Measurements from ENCODE around the gene LIMS4.
"Not testable (repeated sequence)": the region's sequence is repeated elsewhere in the genome, so short reads cannot be mapped to it uniquely, and the experiment has no call there.

Gene LIMS4

GRCh38 chr2:110423574-110423962 is 49.0 kb downstream of the LIMS4 start:
- H3K9me3 Mint-ChIP-seq; H3K4me1 Mint-ChIP-seq; H3K27me3 Mint-ChIP-seq (ENCODE audit: low read depth, poor library complexity); H3K27ac Mint-ChIP-seq; H3K4me3 Mint-ChIP-seq; H3K36me3 Mint-ChIP-seq (ENCODE audit: low read depth); DNase-seq: not testable (repeated sequence)

GRCh38 chr2:110422852-110423573 is 49.6 kb downstream of the LIMS4 start:
- not testable (repeated sequence) for H3K4me3 Mint-ChIP-seq; H3K27ac Mint-ChIP-seq; H3K9me3 Mint-ChIP-seq; H3K36me3 Mint-ChIP-seq (ENCODE audit: low read depth); H3K27me3 Mint-ChIP-seq (ENCODE audit: low read depth, poor library complexity); DNase-seq; H3K4me1 Mint-ChIP-seq

GRCh38 chr2:110420641-110421354 is 51.8 kb downstream of the LIMS4 start:
- not testable (repeated sequence) for DNase-seq; H3K9me3 Mint-ChIP-seq; H3K4me3 Mint-ChIP-seq; H3K27me3 Mint-ChIP-seq (ENCODE audit: low read depth, poor library complexity); H3K27ac Mint-ChIP-seq; H3K4me1 Mint-ChIP-seq; H3K36me3 Mint-ChIP-seq (ENCODE audit: low read depth)

- H3K4me3 Mint-ChIP-seq = not testable (repeated sequence)
These were observed 65.5 kb downstream of the LIMS4 start for GRCh38 chr2:110407142-110407541.

GRCh38 chr2:110404988-110405387 is 67.6 kb downstream of the LIMS4 start:
- H3K36me3 Mint-ChIP-seq (ENCODE audit: low read depth); DNase-seq; H3K4me1 Mint-ChIP-seq; H3K4me3 Mint-ChIP-seq; H3K27me3 Mint-ChIP-seq (ENCODE audit: low read depth, poor library complexity); H3K9me3 Mint-ChIP-seq; H3K27ac Mint-ChIP-seq: not testable (repeated sequence)

More at GRCh38 chr2:110407142-110407541, 65.5 kb downstream of the LIMS4 start:
- H3K4me1 Mint-ChIP-seq; H3K9me3 Mint-ChIP-seq; H3K27ac Mint-ChIP-seq; DNase-seq; H3K27me3 Mint-ChIP-seq (ENCODE audit: low read depth, poor library complexity); H3K36me3 Mint-ChIP-seq (ENCODE audit: low read depth): not testable (repeated sequence)

GRCh38 chr2:110404246-110404645 is 68.4 kb downstream of the LIMS4 start:
- H3K27me3 Mint-ChIP-seq (ENCODE audit: low read depth, poor library complexity); H3K36me3 Mint-ChIP-seq (ENCODE audit: low read depth); H3K4me3 Mint-ChIP-seq; H3K9me3 Mint-ChIP-seq; DNase-seq; H3K4me1 Mint-ChIP-seq; H3K27ac Mint-ChIP-seq: not testable (repeated sequence)

GRCh38 chr2:110401001-110401618 is 71.5 kb downstream of the LIMS4 start:
- H3K9me3 Mint-ChIP-seq; H3K27me3 Mint-ChIP-seq (ENCODE audit: low read depth, poor library complexity); H3K36me3 Mint-ChIP-seq (ENCODE audit: low read depth); H3K27ac Mint-ChIP-seq; H3K4me1 Mint-ChIP-seq; H3K4me3 Mint-ChIP-seq; DNase-seq: not testable (repeated sequence)

- not testable (repeated sequence) for DNase-seq; H3K4me3 Mint-ChIP-seq; H3K4me1 Mint-ChIP-seq; H3K36me3 Mint-ChIP-seq (ENCODE audit: low read depth); H3K27me3 Mint-ChIP-seq (ENCODE audit: low read depth, poor library complexity); H3K9me3 Mint-ChIP-seq; H3K27ac Mint-ChIP-seq
These were observed 73.2 kb downstream of the LIMS4 start for GRCh38 chr2:110399378-110399777.

GRCh38 chr2:110395990-110396389 is 76.6 kb downstream of the LIMS4 start:
- not testable (repeated sequence) for H3K4me1 Mint-ChIP-seq; H3K36me3 Mint-ChIP-seq (ENCODE audit: low read depth)

More at GRCh38 chr2:110395990-110396389, 76.6 kb downstream of the LIMS4 start:
- not testable (repeated sequence) for H3K4me3 Mint-ChIP-seq; H3K9me3 Mint-ChIP-seq; H3K27me3 Mint-ChIP-seq (ENCODE audit: low read depth, poor library complexity); DNase-seq; H3K27ac Mint-ChIP-seq

Measured in nephron progenitor cell (in vitro differentiated cells).